ENCODE measurements around the gene MAN2A2.

DNA sequence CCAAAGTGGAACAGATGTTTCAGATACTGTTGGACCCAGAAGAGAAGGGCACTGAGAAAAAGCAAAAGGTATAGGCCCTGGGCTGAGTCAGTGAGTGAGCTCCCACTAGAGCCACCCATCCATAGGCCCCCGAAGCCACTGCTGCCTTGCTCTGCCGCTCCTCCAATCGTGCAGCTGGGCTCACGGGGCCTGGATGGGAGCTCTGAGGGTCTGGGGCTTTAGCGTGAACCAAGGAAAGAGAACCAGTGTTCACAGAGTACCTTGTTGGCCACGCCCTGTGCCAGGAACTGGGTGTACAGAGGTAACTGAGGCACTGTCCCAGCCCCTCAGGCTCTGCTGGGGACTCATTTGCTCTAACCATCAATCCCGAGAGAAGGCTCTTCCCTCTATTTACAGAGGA lies 36.7 kb downstream of the MAN2A2 start:
- TF ChIP-seq, protein P1, sequence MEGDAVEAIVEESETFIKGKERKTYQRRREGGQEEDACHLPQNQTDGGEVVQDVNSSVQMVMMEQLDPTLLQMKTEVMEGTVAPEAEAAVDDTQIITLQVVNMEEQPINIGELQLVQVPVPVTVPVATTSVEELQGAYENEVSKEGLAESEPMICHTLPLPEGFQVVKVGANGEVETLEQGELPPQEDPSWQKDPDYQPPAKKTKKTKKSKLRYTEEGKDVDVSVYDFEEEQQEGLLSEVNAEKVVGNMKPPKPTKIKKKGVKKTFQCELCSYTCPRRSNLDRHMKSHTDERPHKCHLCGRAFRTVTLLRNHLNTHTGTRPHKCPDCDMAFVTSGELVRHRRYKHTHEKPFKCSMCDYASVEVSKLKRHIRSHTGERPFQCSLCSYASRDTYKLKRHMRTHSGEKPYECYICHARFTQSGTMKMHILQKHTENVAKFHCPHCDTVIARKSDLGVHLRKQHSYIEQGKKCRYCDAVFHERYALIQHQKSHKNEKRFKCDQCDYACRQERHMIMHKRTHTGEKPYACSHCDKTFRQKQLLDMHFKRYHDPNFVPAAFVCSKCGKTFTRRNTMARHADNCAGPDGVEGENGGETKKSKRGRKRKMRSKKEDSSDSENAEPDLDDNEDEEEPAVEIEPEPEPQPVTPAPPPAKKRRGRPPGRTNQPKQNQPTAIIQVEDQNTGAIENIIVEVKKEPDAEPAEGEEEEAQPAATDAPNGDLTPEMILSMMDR (conservative IDR thresholded peaks at IDR 0.05 in 1 of 2, IDR thresholded peaks at IDR 0.05 in 1 of 2; ENCODE audit: low read depth in 1 of 2, low read length in 2 of 2) = no peak
- TF ChIP-seq EZH2 (IDR thresholded peaks at IDR 0.05; ENCODE audit: low read length, missing control alignments) = no peak
